Heart right ventricle (tissue), 16 donors: ENCODE results near the gene VPS13C. TPM values are rescaled to one million over a fixed set of nuclear protein-coding genes. Genes with fewer than 3 reads are reported as not detected.

ENCODE experiments used
- ATAC-seq, 8 donors: fragments of 200-7000 bp; cut with Tn5 transposase; one replicate each; pipeline ENCODE4 v1.9.1; 2020; ENCODE audit warnings: mild to moderate bottlenecking in 8 of 8, moderate library complexity in 8 of 8, moderate number of reproducible peaks in 1 of 8
- DNase-seq, 2 donors: peaks; one replicate each; pipeline ENCODE4 v3.0.0-alpha.2; 2020
- H3K27ac ChIP-seq, 10 donors: fragments of 200-600 bp; sonication (generic) in 2 of 10; one replicate each; pipeline versions ENCODE4 v1.5.0 to v1.8.0; 2020 to 2022; ENCODE audit warnings: mild to moderate bottlenecking in 3 of 10
- H3K27me3 ChIP-seq, 7 donors: fragments of 200-600 bp; one replicate each; pipeline ENCODE4 v1.8.0; 2021 to 2022; ENCODE audit warnings: mild to moderate bottlenecking in 2 of 7
- H3K36me3 ChIP-seq, 9 donors: fragments of 200-600 bp; sonication (generic) in 1 of 9; one replicate each; pipeline versions ENCODE4 v1.5.0 to v1.8.0; 2020 to 2022; ENCODE audit warnings: mild to moderate bottlenecking in 2 of 9
- H3K4me1 ChIP-seq, 9 donors: fragments of 200-600 bp; sonication (generic) in 1 of 9; one replicate each; pipeline versions ENCODE4 v1.5.0 to v1.8.0; 2020 to 2022; ENCODE audit warnings: mild to moderate bottlenecking in 4 of 9
- H3K4me3 ChIP-seq, 10 donors: fragments of 200-600 bp; sonication (generic) in 2 of 10; one replicate each; pipeline versions ENCODE4 v1.5.0 to v1.8.0; 2020 to 2022; ENCODE audit warnings: mild to moderate bottlenecking in 7 of 10, moderate library complexity in 2 of 10
- H3K9me3 ChIP-seq, 11 donors: fragments of 200-600 bp in 10 of 11; sonication (generic) in 2 of 11; one replicate each; pipeline versions ENCODE4 v1.5.0 to v1.8.0; 2013 to 2022; ENCODE audit warnings: mild to moderate bottlenecking in 2 of 11, control low read depth in 1 of 11, moderate library complexity in 1 of 11
- WGBS, 2 donors: extraction: QIAGEN DNeasy Blood & Tissue Kit; methylation state at CpG; one replicate each; pipeline ENCODE4 v1.1.7; 2013; ENCODE audit warnings: inconsistent platforms in 1 of 2; 5-methylcytosine and 5-hydroxymethylcytosine counted together
- intact Hi-C, 10 donors: fragments of 100-400 bp; cut with DNase I; formaldehyde crosslinking; loops; one replicate each; pipeline versions ENCODE4 v1.11.1 to v1.14.2; 2022
- polyA plus RNA-seq, 2 donors: library from polyadenylated mRNA; stranded (reverse); fragments of 200-250 nt; gene quantifications; one replicate each; pipeline ENCODE4 v1.2.3, GENCODE V29; 2013
- total RNA-seq, 10 donors: library from RNA; stranded (reverse); fragmentation: NEBNext Ultra II Directional in 3 of 10; extraction: Animal tissue kit (Norgen Biotek cat#: 25700) in 3 of 10; gene quantifications; one replicate each; pipeline versions ENCODE4 v1.2.1 to v1.2.4, GENCODE V29; 2021 to 2023
- TF ChIP-seq, protein P1 (sequence below), 9 donors: fragments of 200-600 bp; sonication (generic) in 2 of 9; IDR thresholded peaks; one replicate each; pipeline versions ENCODE4 v1.5.0 to v1.8.0; 2021 to 2022; ENCODE audit warnings: antibody characterized with exemption in 9 of 9, mild to moderate bottlenecking in 5 of 9, moderate library complexity in 1 of 9
- donor health status: Arrhythmogenic right ventricular cardiomyopathy.
- donor health status: ischemic (EF 13 %, LVEDD 7.1; RV severe dilation, severe dysfunction).
- donor health status: healthy with polysubstance abuse.
- donor health status: DM: no; HTN: yes; CAD: no.
- donor health status: DM: no; HTN: no; CAD: no.
- donor health status: ischemic (EF 25% LVEDD 6.9; RV normal size, moderate dysfunction).
- donor health status: ischemic (EF 25% LVEDD 5.7; RV mildly dilated, moderate dysfunction).
- donor health status: healthy.
- donor health status: DM: yes; HTN: yes; CAD: no.
- donor health status: Ischemic cardiomyopathy.
- donor health status: ischemic (EF 35%, LVEDD 5.7; RV mildly dilated, moderate dysfunction).
- donor health status: nonischemic (EF 11% LVEDD 7.7; RV severe dilation, severe dysfunction).
- donor health status: DM: yes; HTN: yes; CAD: no.
- donor health status: PGD.
- donor health status: ischemic (EF 29% LVEDD 5.4; RV normal size, mild dysfunction).
- donor health status: nonischemic (EF 23%, LVEDD 6.1; RV moderate dilation, normal function).

The VPS13C gene
- total and polyA plus RNA-seq, 12 donors: 7.3 to 59.0 (median 39.6) TPM

DNA sequence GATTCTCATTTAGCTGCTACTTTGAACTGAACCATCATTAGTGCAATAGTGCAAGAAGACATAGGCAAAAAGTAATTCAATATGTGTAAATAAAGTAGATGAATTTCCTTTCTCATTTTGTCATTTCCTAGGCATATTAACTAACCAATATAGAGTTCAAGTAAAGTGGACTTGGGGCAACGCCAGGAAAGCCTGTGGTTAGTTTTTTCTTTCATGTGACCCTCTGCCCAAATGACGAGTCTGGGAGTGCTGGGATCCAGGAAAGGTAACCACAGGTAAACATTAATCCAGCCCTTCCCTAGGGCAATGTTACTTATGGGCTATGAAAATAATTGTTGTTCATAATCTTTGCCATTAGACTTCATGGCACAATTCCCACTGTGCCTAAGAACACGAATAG is 181.0 kb downstream of the VPS13C start:
- TF ChIP-seq, protein P1, sequence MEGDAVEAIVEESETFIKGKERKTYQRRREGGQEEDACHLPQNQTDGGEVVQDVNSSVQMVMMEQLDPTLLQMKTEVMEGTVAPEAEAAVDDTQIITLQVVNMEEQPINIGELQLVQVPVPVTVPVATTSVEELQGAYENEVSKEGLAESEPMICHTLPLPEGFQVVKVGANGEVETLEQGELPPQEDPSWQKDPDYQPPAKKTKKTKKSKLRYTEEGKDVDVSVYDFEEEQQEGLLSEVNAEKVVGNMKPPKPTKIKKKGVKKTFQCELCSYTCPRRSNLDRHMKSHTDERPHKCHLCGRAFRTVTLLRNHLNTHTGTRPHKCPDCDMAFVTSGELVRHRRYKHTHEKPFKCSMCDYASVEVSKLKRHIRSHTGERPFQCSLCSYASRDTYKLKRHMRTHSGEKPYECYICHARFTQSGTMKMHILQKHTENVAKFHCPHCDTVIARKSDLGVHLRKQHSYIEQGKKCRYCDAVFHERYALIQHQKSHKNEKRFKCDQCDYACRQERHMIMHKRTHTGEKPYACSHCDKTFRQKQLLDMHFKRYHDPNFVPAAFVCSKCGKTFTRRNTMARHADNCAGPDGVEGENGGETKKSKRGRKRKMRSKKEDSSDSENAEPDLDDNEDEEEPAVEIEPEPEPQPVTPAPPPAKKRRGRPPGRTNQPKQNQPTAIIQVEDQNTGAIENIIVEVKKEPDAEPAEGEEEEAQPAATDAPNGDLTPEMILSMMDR (IDR thresholded peaks at IDR 0.05): no peak
- WGBS, 2 donors: 90 to 93% methylated on average over 3 of the region's 3 CpGs
- no peak for ATAC-seq
- peaks cover 0 to 94% (median 19%) of the 10 kb centered on the region in 9 donors for H3K36me3 ChIP-seq
- H3K27me3 ChIP-seq: no peaks in the 10 kb centered on the region
- no peak overlapping the region for H3K27ac ChIP-seq
- intact Hi-C loops: loop anchor here in 7 of 10 donors (10.0 kb wide), 3 partner anchors 186 to 426 kb away; partner anchors contain the start of genes C2CD4A (in 2 of the 7) and VPS13C (in 2 of the 7)
- no peak for DNase-seq
- no peaks in the 10 kb centered on the region for H3K4me1 ChIP-seq
- H3K4me3 ChIP-seq: no peak overlapping the region
- H3K9me3 ChIP-seq: no peaks in the 10 kb centered on the region

DNA sequence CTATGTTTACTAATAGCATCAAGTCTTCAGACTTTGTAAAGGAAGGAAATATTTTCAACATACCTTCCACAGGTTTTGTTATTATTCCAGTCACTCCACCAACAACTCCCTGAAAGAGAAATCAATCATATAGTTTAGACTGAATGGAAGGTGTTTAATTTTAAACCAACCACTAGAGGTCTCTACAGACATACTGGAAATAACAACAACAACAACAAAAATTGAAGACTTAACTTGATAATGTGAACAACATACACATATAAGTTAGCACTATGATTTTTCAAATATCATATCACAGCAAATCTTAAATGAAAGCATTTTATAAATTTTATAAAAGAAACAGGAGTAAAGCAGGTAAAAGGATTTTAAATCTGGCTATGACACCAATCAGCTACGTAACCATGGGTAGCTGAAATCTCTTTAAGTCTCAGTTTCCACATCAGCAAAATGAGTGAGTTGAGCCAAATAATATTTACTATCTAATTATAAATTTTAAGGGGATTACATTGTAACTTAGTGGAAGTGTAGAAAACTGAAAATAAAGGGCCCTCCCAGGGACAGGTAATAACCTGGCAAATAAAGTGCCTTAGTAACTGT is 188.2 kb downstream of the VPS13C start:
- peaks cover 0 to 98% (median 22%) of the 10 kb centered on the region in 9 donors for H3K36me3 ChIP-seq
- H3K9me3 ChIP-seq: no peaks in the 10 kb centered on the region
- H3K27ac ChIP-seq: no peak overlapping the region
- DNase-seq: no peak
- H3K4me3 ChIP-seq: no peak overlapping the region
- TF ChIP-seq, protein P1 (IDR thresholded peaks at IDR 0.05): peak; percentile 20 to 70 (median 54)
- intact Hi-C loops: loop anchor here in 9 of 10 donors (5.0 to 10.0 kb wide), 6 partner anchors 193 to 435 kb away; partner anchors contain the start of genes C2CD4A (in 2 of the 9) and VPS13C (in 2 of the 9)
- H3K4me1 ChIP-seq: no peaks in the 10 kb centered on the region
- ATAC-seq: no peak
- 95 to 99% methylated on average over 1 of the region's 1 CpG for WGBS, 2 donors
- H3K27me3 ChIP-seq: no peaks in the 10 kb centered on the region

DNA sequence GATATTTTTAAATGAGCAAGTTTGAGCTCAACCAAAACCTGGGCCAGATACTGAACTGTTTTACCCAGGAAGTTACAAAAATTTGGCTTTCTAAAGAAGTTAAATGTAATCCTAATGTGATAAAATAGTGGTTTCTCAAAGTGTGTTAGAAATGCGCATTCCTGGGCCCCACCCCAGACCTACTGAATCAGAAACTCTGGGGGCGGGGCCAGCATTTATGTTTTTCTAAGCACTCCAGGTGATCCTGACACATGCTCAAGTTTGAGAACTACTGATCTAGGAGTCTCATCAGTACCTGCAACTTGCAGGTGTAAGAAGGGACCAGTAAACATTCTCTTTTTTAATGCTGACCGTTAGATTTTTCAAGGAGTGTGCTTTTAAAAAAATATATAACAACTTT is 190.6 kb downstream of the VPS13C start:
- H3K9me3 ChIP-seq: no peaks in the 10 kb centered on the region
- DNase-seq (no peak), ATAC-seq (no peak)
- H3K4me3 ChIP-seq: no peak overlapping the region
- TF ChIP-seq, protein P1 (IDR thresholded peaks at IDR 0.05): no peak
- intact Hi-C loops: loop anchor here in 9 of 10 donors (5.0 to 10.0 kb wide), 6 partner anchors 195 to 438 kb away; partner anchors contain the start of genes C2CD4A (in 2 of the 9) and VPS13C (in 2 of the 9)
- H3K27ac ChIP-seq: no peak overlapping the region
- H3K4me1 ChIP-seq: no peaks in the 10 kb centered on the region
- 98 to 99% methylated on average over 3 of the region's 3 CpGs for WGBS, 2 donors
- H3K27me3 ChIP-seq: no peaks in the 10 kb centered on the region
- peaks cover 0 to 96% (median 15%) of the 10 kb centered on the region in 9 donors for H3K36me3 ChIP-seq

DNA sequence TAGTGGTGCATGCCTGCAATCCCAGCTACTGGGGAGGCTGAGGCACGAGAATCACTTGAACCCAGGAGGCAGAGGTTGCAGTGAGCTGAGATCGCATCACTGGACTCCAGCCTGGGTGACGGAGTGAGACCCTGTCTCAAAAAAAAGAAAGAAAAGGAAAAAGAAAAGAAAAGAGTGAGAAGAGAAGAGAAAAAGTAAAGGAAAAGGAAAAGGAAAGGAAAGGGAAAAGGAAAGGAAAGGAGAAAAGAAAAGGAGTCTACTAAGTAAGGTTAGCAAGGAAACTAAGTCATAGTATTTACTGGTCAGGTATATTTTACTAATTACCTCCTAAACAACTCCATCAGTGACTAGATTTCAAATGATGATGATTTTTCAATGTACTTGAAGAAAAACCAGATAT is 198.3 kb downstream of the VPS13C start:
- H3K36me3 ChIP-seq: peaks cover 0 to 72% (median 0%) of the 10 kb centered on the region in 9 donors
- no peak overlapping the region for H3K27ac ChIP-seq
- no peaks in the 10 kb centered on the region for H3K9me3 ChIP-seq
- WGBS, 2 donors: 99% methylated on average over 3 of the region's 3 CpGs
- ATAC-seq: no peak
- TF ChIP-seq, protein P1 (IDR thresholded peaks at IDR 0.05): no peak
- no peak for DNase-seq
- H3K4me3 ChIP-seq: no peak overlapping the region
- no peaks in the 10 kb centered on the region for H3K27me3 ChIP-seq
- intact Hi-C loops: no loop called here
- H3K4me1 ChIP-seq: peaks cover 0 to 11% (median 3%) of the 10 kb centered on the region in 9 donors
